ENCODE data around the gene BEND3. TPM values are rescaled to one million over a fixed set of nuclear protein-coding genes. Genes with fewer than 3 reads are reported as not detected.
"Not testable (repeated sequence)": the region's sequence is repeated elsewhere in the genome, so short reads cannot be mapped to it uniquely, and the experiment has no call there.

The BEND3 gene
- total RNA-seq, 5 donors from 2014 or later (not counting 1 experiment from before 2014, with no cell fraction given): 1.1 to 2.0 (median 1.5) TPM

DNA sequence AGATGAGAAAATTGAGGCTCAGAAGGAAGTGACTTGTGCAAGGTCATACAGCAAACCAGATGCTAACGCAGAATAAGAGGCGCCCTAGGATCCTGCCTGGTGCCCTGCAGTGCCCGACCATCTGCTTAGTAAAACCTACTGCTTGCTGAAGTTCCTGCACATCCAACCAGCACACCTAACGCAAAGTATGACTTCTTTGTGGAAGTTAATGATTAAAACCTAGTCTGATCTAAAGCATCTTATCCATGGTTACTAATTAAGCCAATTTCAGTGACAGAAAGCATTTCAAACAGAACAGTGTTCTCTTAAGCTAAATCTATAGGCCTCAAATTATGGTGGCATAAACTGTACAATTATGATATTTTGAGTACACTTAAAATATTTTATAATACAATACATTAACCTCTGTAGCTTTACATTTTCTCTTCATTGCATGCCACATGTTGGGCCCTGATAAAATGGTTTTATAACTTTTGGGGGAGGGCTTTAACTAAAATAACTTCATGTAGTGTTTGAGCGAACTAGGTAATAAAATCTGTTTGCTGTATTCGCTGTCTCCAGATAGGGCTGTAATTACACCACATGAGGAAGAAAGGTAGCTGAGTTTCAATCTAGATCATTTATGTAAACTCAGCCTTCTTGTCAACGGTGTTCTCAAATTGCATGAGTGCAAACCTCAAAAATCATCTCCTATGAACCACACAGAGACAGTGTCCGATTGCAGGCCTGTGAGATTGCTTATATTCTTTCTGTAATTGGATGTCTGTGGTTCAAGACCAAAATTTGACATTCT lies 37.5 kb upstream of the BEND3 start:
- H3K4me1 ChIP-seq (ENCODE audit: control insufficient read depth in 1 of 2, extremely low read depth in 1 of 2, insufficient read depth in 2 of 2, low read length in 2 of 2): no peaks in the 10 kb centered on the region
- POLR2A ChIA-PET: no interaction called here
- DNase-seq (no peak), ATAC-seq (replicated peaks in 1 of 4) (no peak)
- H3K4me1 Mint-ChIP-seq: no peaks in the 10 kb centered on the region
- H3K27ac Mint-ChIP-seq: no peak overlapping the region
- no peak overlapping the region for H3K4me3 ChIP-seq (ENCODE audit: control insufficient read depth in 1 of 2, extremely low read depth in 1 of 2, low read length in 1 of 2)
- no peak overlapping the region for H3K27ac ChIP-seq (ENCODE audit: low read length)
- WGBS (ENCODE audit: insufficient coverage): no CpG with 5 or more reads among the region's 8 CpGs
- H3K36me3 Mint-ChIP-seq: peaks cover 18% of the 10 kb centered on the region
- no peaks in the 10 kb centered on the region for H3K9me3 ChIP-seq
- H3K36me3 ChIP-seq (ENCODE audit: control insufficient read depth in 2 of 2, extremely low read depth in 1 of 2, insufficient read depth in 1 of 2, low read length in 1 of 2): peaks cover 0 to 2% of the 10 kb centered on the region in 2 donors
- no peaks in the 10 kb centered on the region for H3K27me3 ChIP-seq (replicated peaks in 1 of 2; ENCODE audit: control insufficient read depth in 2 of 2, extremely low read depth in 1 of 2, insufficient read depth in 2 of 2, low read length in 1 of 2)
- H3K4me3 Mint-ChIP-seq: no peak overlapping the region
- CTCF ChIA-PET: no interaction called here
- H3K9me3 Mint-ChIP-seq: no peaks in the 10 kb centered on the region
- no peaks in the 10 kb centered on the region for H3K27me3 Mint-ChIP-seq

DNA sequence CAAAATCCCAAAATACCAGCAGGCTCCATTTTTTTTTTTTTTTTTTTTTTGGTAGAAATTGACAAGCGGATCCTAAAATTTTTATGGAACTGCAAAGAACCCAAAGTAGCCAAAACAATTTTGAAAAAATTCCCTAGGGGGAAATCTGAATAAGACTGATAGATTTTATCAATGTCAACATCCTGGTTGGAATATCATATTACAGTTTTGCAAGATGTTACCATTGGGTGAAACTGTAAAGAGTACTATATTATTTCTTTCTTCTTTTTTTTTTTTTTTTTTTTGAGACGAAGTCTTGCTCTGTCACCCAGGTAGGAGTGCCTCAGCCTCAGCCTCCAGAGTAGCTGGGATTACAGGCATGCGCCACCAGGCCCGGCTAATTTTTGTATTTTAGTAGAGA lies 29.4 kb upstream of the BEND3 start:
- no peak overlapping the region for H3K4me3 ChIP-seq (ENCODE audit: control insufficient read depth in 1 of 2, extremely low read depth in 1 of 2, low read length in 1 of 2)
- DNase-seq (no peak), ATAC-seq (replicated peaks in 1 of 4) (no peak)
- no peaks in the 10 kb centered on the region for H3K4me1 ChIP-seq (ENCODE audit: control insufficient read depth in 1 of 2, extremely low read depth in 1 of 2, insufficient read depth in 2 of 2, low read length in 2 of 2)
- H3K36me3 ChIP-seq (ENCODE audit: control insufficient read depth in 2 of 2, extremely low read depth in 1 of 2, insufficient read depth in 1 of 2, low read length in 1 of 2): no peaks in the 10 kb centered on the region
- ChIA-PET POLR2A (no interaction called here), CTCF (no interaction called here)
- H3K27ac Mint-ChIP-seq: no peak overlapping the region
- no peaks in the 10 kb centered on the region for H3K4me1 Mint-ChIP-seq
- H3K27me3 Mint-ChIP-seq: no peaks in the 10 kb centered on the region
- no peaks in the 10 kb centered on the region for H3K27me3 ChIP-seq (replicated peaks in 1 of 2; ENCODE audit: control insufficient read depth in 2 of 2, extremely low read depth in 1 of 2, insufficient read depth in 2 of 2, low read length in 1 of 2)
- H3K36me3 Mint-ChIP-seq: no peaks in the 10 kb centered on the region
- no peaks in the 10 kb centered on the region for H3K9me3 ChIP-seq
- H3K9me3 Mint-ChIP-seq: no peaks in the 10 kb centered on the region
- no peak overlapping the region for H3K27ac ChIP-seq (ENCODE audit: low read length)
- H3K4me3 Mint-ChIP-seq: no peak overlapping the region
- WGBS (ENCODE audit: insufficient coverage): no CpG with 5 or more reads among the region's 4 CpGs

DNA sequence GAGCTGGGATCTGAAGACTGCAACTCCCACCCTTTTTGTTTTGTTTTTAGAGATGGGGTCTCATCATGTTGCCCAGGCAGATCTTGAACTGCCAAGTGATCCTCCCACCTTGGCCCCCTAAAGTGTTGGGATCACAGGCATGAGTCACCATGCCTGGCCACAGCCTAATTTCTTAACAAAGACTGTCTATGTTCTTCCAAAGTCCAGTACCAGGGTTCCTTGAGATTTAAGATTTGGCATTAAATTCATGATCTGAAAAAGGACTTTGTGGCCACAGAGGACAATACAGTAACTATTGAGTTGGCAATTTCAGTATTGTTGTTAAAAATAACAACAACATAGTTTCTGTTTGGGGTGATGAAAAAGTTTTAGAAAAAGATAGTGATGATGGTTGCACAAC lies 28.7 kb upstream of the BEND3 start:
- ChIA-PET POLR2A (interaction anchor here in 1 of 2 donors (0.7 kb wide), 1 partner anchor 663 kb away, joined by 14 read pairs; no protein-coding TSS in a partner anchor), CTCF (no interaction called here)
- no peak overlapping the region for H3K4me3 ChIP-seq (ENCODE audit: control insufficient read depth in 1 of 2, extremely low read depth in 1 of 2, low read length in 1 of 2)
- Mint-ChIP-seq H3K36me3 (no peaks in the 10 kb centered on the region), H3K4me3 (no peak overlapping the region), H3K4me1 (no peaks in the 10 kb centered on the region), H3K27ac (no peak overlapping the region), H3K27me3 (no peaks in the 10 kb centered on the region), H3K9me3 (no peaks in the 10 kb centered on the region)
- ATAC-seq (replicated peaks in 1 of 4) (no peak), DNase-seq (no peak)
- H3K9me3 ChIP-seq: no peaks in the 10 kb centered on the region
- H3K36me3 ChIP-seq (ENCODE audit: control insufficient read depth in 2 of 2, extremely low read depth in 1 of 2, insufficient read depth in 1 of 2, low read length in 1 of 2): no peaks in the 10 kb centered on the region
- H3K27ac ChIP-seq (ENCODE audit: low read length): no peak overlapping the region
- no peaks in the 10 kb centered on the region for H3K4me1 ChIP-seq (ENCODE audit: control insufficient read depth in 1 of 2, extremely low read depth in 1 of 2, insufficient read depth in 2 of 2, low read length in 2 of 2)
- H3K27me3 ChIP-seq (replicated peaks in 1 of 2; ENCODE audit: control insufficient read depth in 2 of 2, extremely low read depth in 1 of 2, insufficient read depth in 2 of 2, low read length in 1 of 2): no peaks in the 10 kb centered on the region

DNA sequence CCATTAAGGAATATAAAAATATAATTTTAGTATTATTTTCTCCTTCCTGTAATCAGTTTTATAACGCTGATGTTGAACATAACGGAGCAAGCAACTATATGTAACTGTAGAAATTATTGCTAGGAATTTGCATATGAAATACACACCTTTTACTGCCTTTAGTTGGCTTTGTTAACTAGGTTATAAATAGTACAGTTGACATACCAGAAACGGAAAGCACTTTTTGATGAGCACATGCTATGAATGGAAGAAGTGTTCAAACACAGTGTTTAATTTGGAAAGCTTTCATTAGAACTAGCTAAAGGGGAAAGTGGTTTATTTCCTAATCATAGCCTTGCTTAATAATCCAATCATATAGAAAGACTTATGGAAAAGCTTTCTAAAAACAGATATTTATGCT lies 25.3 kb upstream of the BEND3 start:
- no peak overlapping the region for H3K27ac Mint-ChIP-seq
- no peaks in the 10 kb centered on the region for H3K27me3 ChIP-seq (replicated peaks in 1 of 2; ENCODE audit: control insufficient read depth in 2 of 2, extremely low read depth in 1 of 2, insufficient read depth in 2 of 2, low read length in 1 of 2)
- H3K27ac ChIP-seq (ENCODE audit: low read length): no peak overlapping the region
- DNase-seq: no peak
- no peaks in the 10 kb centered on the region for H3K36me3 Mint-ChIP-seq
- no CpG with 5 or more reads among the region's 3 CpGs for WGBS (ENCODE audit: insufficient coverage)
- no peaks in the 10 kb centered on the region for H3K27me3 Mint-ChIP-seq
- no peak overlapping the region for H3K4me3 ChIP-seq (ENCODE audit: control insufficient read depth in 1 of 2, extremely low read depth in 1 of 2, low read length in 1 of 2)
- H3K4me3 Mint-ChIP-seq: no peak overlapping the region
- POLR2A ChIA-PET: no interaction called here
- no peak for ATAC-seq (replicated peaks in 1 of 4)
- no peaks in the 10 kb centered on the region for H3K36me3 ChIP-seq (ENCODE audit: control insufficient read depth in 2 of 2, extremely low read depth in 1 of 2, insufficient read depth in 1 of 2, low read length in 1 of 2)
- H3K4me1 Mint-ChIP-seq: no peaks in the 10 kb centered on the region
- no peaks in the 10 kb centered on the region for H3K9me3 Mint-ChIP-seq
- H3K9me3 ChIP-seq: no peaks in the 10 kb centered on the region
- H3K4me1 ChIP-seq (ENCODE audit: control insufficient read depth in 1 of 2, extremely low read depth in 1 of 2, insufficient read depth in 2 of 2, low read length in 2 of 2): no peaks in the 10 kb centered on the region
- CTCF ChIA-PET: no interaction called here

DNA sequence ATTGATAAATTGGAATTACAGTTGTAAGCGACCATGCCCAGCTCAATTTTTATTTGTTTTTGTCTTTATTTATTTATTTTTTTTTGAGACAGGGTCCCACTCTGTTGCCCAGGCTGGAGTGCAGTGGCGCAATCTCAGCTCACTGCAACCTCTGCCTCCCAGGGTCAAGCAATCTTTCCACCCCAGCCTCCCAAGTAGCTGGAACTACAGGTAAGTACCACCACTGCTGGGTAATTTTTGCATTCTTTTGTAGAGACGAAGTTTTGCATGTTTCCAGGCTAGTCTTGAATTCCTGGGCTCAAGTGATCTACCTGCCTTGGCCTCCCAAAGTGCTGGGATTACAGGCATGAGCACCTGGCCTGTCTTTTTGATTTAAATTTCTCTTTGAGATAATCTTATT lies 21.0 kb upstream of the BEND3 start:
- POLR2A ChIA-PET; H3K4me1 ChIP-seq (ENCODE audit: control insufficient read depth in 1 of 2, extremely low read depth in 1 of 2, insufficient read depth in 2 of 2, low read length in 2 of 2); H3K36me3 ChIP-seq (ENCODE audit: control insufficient read depth in 2 of 2, extremely low read depth in 1 of 2, insufficient read depth in 1 of 2, low read length in 1 of 2); ATAC-seq (replicated peaks in 1 of 4); H3K27me3 ChIP-seq (replicated peaks in 1 of 2; ENCODE audit: control insufficient read depth in 2 of 2, extremely low read depth in 1 of 2, insufficient read depth in 2 of 2, low read length in 1 of 2); H3K4me1 Mint-ChIP-seq; H3K27ac ChIP-seq (ENCODE audit: low read length); DNase-seq; H3K36me3 Mint-ChIP-seq; CTCF ChIA-PET; H3K4me3 Mint-ChIP-seq; H3K9me3 ChIP-seq; H3K4me3 ChIP-seq (ENCODE audit: control insufficient read depth in 1 of 2, extremely low read depth in 1 of 2, low read length in 1 of 2); H3K27ac Mint-ChIP-seq; H3K27me3 Mint-ChIP-seq; H3K9me3 Mint-ChIP-seq: not testable (repeated sequence)
- WGBS (ENCODE audit: insufficient coverage): 72% methylated on average over 2 of the region's 3 CpGs

GRCh38 chr6:107135048-107135680 lies 19.8 kb upstream of the BEND3 start:
- ATAC-seq (replicated peaks in 1 of 4); H3K4me1 Mint-ChIP-seq; H3K4me1 ChIP-seq (ENCODE audit: control insufficient read depth in 1 of 2, extremely low read depth in 1 of 2, insufficient read depth in 2 of 2, low read length in 2 of 2); CTCF ChIA-PET; H3K27ac ChIP-seq (ENCODE audit: low read length); H3K4me3 ChIP-seq (ENCODE audit: control insufficient read depth in 1 of 2, extremely low read depth in 1 of 2, low read length in 1 of 2); H3K27ac Mint-ChIP-seq; H3K27me3 Mint-ChIP-seq; H3K4me3 Mint-ChIP-seq; H3K27me3 ChIP-seq (replicated peaks in 1 of 2; ENCODE audit: control insufficient read depth in 2 of 2, extremely low read depth in 1 of 2, insufficient read depth in 2 of 2, low read length in 1 of 2); H3K9me3 Mint-ChIP-seq; H3K9me3 ChIP-seq; DNase-seq; POLR2A ChIA-PET; H3K36me3 ChIP-seq (ENCODE audit: control insufficient read depth in 2 of 2, extremely low read depth in 1 of 2, insufficient read depth in 1 of 2, low read length in 1 of 2); H3K36me3 Mint-ChIP-seq: not testable (repeated sequence)
- 90% methylated on average over 9 of the region's 14 CpGs for WGBS (ENCODE audit: insufficient coverage)

Measured in T-cell (primary cell).